HG03066 (cell line): ENCODE results near the gene NDUFA3.

ENCODE experiments used
- ATAC-seq: cut with Tn5 transposase; IDR thresholded peaks from one replicate; pipeline ENCODE4 v1.9.1; 2021; ENCODE audit warnings: low read depth; ENCODE audit not compliant: unreplicated experiment

Gene NDUFA3

GRCh38 chr19:54107876-54108490 is 5.3 kb downstream of the NDUFA3 start:
- no peak for ATAC-seq

- no peak for ATAC-seq
Observed at GRCh38 chr19:54108496-54108895, 5.8 kb downstream of the NDUFA3 start.

GRCh38 chr19:54109651-54110050 is 7.0 kb downstream of the NDUFA3 start:
- ATAC-seq: no peak

- ATAC-seq: peak; percentile 14
Observed at GRCh38 chr19:54114340-54115108, 11.9 kb downstream of the NDUFA3 start.

- peak; percentile 67 for ATAC-seq
Observed at GRCh38 chr19:54115109-54116063, 12.7 kb downstream of the NDUFA3 start, which contains the start of the genes PRPF31 and TFPT. Gene PRPF31 (plus strand): TSS chr19:54115754. CDS start chr19:54118279, 2,525 bp downstream. Gene TFPT (minus strand): TSS chr19:54115657. CDS start chr19:54115269, 388 bp downstream.

GRCh38 chr19:54121259-54121658 is 18.6 kb downstream of the NDUFA3 start:
- ATAC-seq: no peak

GRCh38 chr19:54123682-54124081 is 21.0 kb downstream of the NDUFA3 start:
- ATAC-seq: no peak

- no peak for ATAC-seq
Observed at GRCh38 chr19:54124393-54124792, 21.7 kb downstream of the NDUFA3 start.

GRCh38 chr19:54125713-54126112 is 23.1 kb downstream of the NDUFA3 start:
- no peak for ATAC-seq

GRCh38 chr19:54127688-54128440 is 25.2 kb downstream of the NDUFA3 start:
- no peak for ATAC-seq

GRCh38 chr19:54128441-54128725 is 25.7 kb downstream of the NDUFA3 start:
- no peak for ATAC-seq

GRCh38 chr19:54128796-54129616 is 26.4 kb downstream of the NDUFA3 start:
- ATAC-seq: no peak

GRCh38 chr19:54129617-54129996 is 27.0 kb downstream of the NDUFA3 start:
- ATAC-seq: no peak

GRCh38 chr19:54133312-54133956 is 30.8 kb downstream of the NDUFA3 start:
- no peak for ATAC-seq

- no peak for ATAC-seq
Observed at GRCh38 chr19:54133957-54134590, 31.4 kb downstream of the NDUFA3 start.

- ATAC-seq: no peak
Observed at GRCh38 chr19:54136086-54136863, 33.6 kb downstream of the NDUFA3 start.

- ATAC-seq: peak; percentile 73
Observed at GRCh38 chr19:54136864-54137698, 34.4 kb downstream of the NDUFA3 start.
